ENCODE results near the gene CLEC11A.

The CLEC11A gene

GRCh38 chr19:50723069-50723468 lies at the start of gene CLEC11A:
Gene CLEC11A (plus strand): TSS chr19:50723364. CDS start chr19:50723526, 162 bp downstream.
- DNase-seq, result no peak

GRCh38 chr19:50676625-50677197 lies 46.5 kb upstream of the CLEC11A start:
- no peak for DNase-seq

GRCh38 chr19:50677636-50678035 lies 45.5 kb upstream of the CLEC11A start:
- no peak for DNase-seq

GRCh38 chr19:50678323-50678722 lies 44.8 kb upstream of the CLEC11A start:
- DNase-seq, result no peak

- DNase-seq, result peak; percentile 90
These were observed 43.7 kb upstream of the CLEC11A start for GRCh38 chr19:50679177-50680125.

- no peak for DNase-seq
These were observed 36.7 kb upstream of the CLEC11A start for GRCh38 chr19:50686310-50687032.

GRCh38 chr19:50688766-50689165 lies 34.4 kb upstream of the CLEC11A start:
- DNase-seq, result no peak

- no peak for DNase-seq
These were observed 32.7 kb upstream of the CLEC11A start for GRCh38 chr19:50690439-50690838.

- no peak for DNase-seq
These were observed 29.8 kb upstream of the CLEC11A start for GRCh38 chr19:50693064-50693975.

GRCh38 chr19:50694815-50695145 lies 28.4 kb upstream of the CLEC11A start:
- DNase-seq, result no peak

GRCh38 chr19:50695251-50696093 lies 27.7 kb upstream of the CLEC11A start:
- peak; percentile 29 for DNase-seq

- DNase-seq, result no peak
These were observed 27.1 kb upstream of the CLEC11A start for GRCh38 chr19:50696094-50696483.

GRCh38 chr19:50697414-50698124 lies 25.6 kb upstream of the CLEC11A start:
- no peak for DNase-seq

- no peak for DNase-seq
These were observed 21.7 kb upstream of the CLEC11A start for GRCh38 chr19:50701367-50701985.

- DNase-seq, result no peak
These were observed 20.9 kb upstream of the CLEC11A start for GRCh38 chr19:50702158-50702870.

GRCh38 chr19:50702871-50703829 lies 20.0 kb upstream of the CLEC11A start:
- DNase-seq, result no peak

- DNase-seq, result no peak
These were observed 19.0 kb upstream of the CLEC11A start for GRCh38 chr19:50703915-50704796.
